22Rv1 (cell line): ENCODE results near the gene ATP1A1.

Experiments
- H3K27ac ChIP-seq: fragments of 450-650 bp; 2 replicates; pipeline ENCODE4 v1.5.1; 2017
- CTCF ChIP-seq: fragments of 450-650 bp; IDR thresholded peaks from 2 replicates; pipeline ENCODE4 v1.5.1; 2017; ENCODE audit warnings: mild to moderate bottlenecking
- ZFX ChIP-seq: fragments of 450-650 bp; IDR thresholded peaks from 2 replicates; pipeline ENCODE4 v1.6.1; 2017; ENCODE audit warnings: antibody characterized with exemption, borderline replicate concordance

The ATP1A1 gene

GRCh38 chr1:116402333-116402732 lies 29.3 kb downstream of the ATP1A1 start:
- TF ChIP-seq ZFX (no peak), CTCF (no peak)
- no peak overlapping the region for H3K27ac ChIP-seq

DNA sequence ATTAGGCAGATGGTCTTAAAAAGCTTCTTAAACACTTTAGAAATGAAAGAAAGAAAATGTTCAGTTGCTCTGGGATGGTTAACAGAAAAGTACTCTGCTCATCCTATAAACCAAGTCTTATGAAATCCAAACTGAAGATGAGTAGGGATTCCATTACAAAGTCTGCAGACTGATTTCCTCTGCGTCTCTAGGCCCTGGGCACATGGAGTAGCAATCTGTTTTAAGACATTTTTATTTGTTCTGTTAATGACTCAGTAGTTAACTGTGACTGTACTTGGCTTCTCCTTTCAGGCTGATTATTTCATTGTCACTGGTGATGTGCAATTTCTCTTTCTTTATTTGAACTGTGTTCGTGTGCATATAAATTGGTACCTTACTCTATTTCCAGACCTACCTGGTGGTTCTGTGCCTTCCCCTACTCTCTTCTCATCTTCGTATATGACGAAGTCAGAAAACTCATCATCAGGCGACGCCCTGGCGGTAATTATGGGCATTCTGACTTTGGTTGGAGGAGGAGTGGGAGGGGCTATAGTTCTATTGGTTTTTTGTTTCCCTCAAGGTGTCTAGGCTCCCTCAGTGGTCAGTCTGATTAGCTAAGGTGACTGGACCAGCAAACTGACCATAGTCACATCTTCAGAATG lies 30.6 kb downstream of the ATP1A1 start:
- no peak for TF ChIP-seq ZFX
- TF ChIP-seq CTCF, result no peak
- H3K27ac ChIP-seq, result no peak overlapping the region

- TF ChIP-seq CTCF (no peak), ZFX (no peak)
- no peak overlapping the region for H3K27ac ChIP-seq
Measured at GRCh38 chr1:116404699-116405098, 31.7 kb downstream of the ATP1A1 start.

DNA sequence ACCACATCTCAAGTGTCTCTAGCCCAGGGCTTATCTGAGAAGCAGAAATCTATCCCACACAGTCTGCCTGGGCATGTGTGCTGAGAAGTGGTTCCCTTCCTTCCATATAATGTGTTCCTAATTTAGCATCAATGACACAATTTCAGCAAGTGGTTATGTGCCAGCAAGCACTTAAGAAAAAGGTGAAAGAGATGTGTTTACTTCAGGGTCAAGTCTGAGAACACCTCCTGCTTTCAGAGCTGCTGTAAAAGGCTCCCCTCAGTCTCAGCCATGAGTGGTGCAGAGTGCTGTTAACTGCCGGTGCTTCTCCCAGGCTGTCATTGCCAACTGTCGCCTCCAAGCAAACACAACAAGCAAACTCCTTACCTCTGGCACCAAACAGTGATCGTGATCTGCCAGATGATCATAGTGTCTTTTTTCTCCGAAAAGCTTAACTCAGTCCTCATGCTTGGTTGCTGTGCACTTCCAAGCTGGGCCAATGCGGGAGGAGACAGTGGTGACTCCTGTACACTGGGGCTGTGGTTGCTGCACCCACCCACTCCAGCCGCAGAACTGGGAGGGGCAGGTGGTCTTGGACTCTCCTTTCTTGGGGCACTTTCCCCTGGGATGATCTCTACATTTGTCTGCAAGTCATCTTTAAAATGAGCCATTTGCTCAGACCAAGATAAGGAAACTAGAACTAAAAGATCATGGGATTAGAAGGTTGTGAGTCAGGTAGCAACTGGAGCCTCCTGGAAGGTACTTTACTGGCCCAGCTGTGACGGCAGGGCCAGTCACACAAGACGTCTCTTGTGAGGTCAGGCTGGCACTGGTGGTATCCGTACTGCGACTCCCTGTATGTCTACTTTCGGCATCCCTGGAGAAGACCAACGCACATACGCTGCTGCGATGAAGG lies 32.4 kb downstream of the ATP1A1 start:
- no peak overlapping the region for H3K27ac ChIP-seq
- no peak for TF ChIP-seq ZFX

DNA sequence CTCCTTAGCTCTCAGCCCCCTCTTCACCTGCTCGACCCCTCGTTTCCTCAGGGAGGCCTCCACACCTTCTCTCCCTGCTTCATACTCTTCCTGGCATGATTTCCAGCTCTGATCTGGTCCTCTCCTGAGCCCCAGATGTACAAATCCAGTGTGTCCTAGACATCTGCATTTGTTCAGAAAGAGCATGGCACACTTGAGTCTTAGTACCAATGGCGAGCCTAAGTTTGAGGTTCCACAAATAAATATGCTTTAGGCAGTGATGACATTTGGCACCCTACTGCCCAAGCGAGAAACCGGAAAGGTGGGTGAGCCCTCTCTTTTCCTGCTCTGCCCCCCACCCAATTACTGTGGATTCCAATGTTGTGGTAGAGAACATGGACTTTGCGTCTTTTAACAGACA lies 34.0 kb downstream of the ATP1A1 start:
- no peak overlapping the region for H3K27ac ChIP-seq
- no peak for TF ChIP-seq CTCF
- no peak for TF ChIP-seq ZFX

DNA sequence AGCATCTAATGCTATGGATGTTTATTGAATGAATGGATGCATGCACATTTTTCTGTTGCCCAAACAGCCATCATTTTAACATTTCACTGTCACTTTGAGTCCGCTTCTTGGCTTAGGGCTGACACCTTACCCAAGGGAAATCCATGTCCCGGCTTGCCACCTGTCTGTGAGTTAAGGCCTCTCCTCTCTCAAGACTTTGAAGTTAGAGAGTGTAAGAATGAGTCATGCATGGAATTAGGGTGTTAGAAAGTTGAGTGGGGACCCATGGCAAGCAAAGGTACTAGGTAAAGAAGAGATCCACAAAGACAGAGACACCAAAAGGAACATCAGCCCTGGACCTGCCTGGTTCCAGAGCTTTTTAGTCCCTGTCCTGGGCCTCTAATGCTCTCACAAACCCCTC lies 35.1 kb downstream of the ATP1A1 start:
- TF ChIP-seq CTCF, result no peak
- no peak for TF ChIP-seq ZFX
- H3K27ac ChIP-seq, result no peak overlapping the region

- no peak overlapping the region for H3K27ac ChIP-seq
- TF ChIP-seq CTCF, result no peak
- TF ChIP-seq ZFX, result no peak
Measured at GRCh38 chr1:116408803-116409720, 36.0 kb downstream of the ATP1A1 start.
